Inflammatory macrophage treated with lipopolysaccharide for 1 hour (primary cell): ENCODE data around the gene TRAF6.
A peak's percentile ranks its signal among the peaks of the same experiment; 100 is the strongest.
"Not testable (repeated sequence)": the region's sequence is repeated elsewhere in the genome, so short reads cannot be mapped to it uniquely, and the experiment has no call there.

Experiments
- DNase-seq, 2 donors: peaks; one replicate each; pipeline ENCODE4 v3.0.0-alpha.2; 2020 to 2022

Gene TRAF6

DNA sequence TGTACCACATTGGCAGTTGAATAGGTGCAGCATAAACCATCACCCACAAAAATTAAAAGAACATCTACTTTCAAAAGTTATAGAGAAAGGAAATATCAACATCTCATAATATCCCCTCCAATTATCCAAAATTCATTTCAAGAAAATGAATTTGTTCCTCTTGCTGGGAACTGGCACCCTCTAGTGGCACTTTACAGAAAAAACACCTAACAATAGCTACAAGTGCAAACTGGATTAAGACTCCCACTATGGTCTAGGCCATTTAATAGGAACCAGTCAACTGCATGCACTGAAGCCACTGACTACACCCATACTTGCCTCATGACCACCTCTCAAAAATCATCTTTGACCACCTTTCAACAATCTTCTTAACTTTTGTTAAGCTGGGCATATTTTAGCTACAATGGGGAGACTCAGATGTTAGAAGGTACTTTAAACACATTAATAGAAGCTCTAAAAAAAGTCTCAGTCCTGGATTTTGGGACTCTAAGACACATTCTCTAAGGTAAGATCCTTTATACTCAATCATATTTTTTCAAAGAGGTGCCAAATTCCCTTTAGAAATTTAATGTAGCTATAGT lies 17.3 kb downstream of the TRAF6 start:
- DNase-seq = peak; percentile 35 to 69

DNA sequence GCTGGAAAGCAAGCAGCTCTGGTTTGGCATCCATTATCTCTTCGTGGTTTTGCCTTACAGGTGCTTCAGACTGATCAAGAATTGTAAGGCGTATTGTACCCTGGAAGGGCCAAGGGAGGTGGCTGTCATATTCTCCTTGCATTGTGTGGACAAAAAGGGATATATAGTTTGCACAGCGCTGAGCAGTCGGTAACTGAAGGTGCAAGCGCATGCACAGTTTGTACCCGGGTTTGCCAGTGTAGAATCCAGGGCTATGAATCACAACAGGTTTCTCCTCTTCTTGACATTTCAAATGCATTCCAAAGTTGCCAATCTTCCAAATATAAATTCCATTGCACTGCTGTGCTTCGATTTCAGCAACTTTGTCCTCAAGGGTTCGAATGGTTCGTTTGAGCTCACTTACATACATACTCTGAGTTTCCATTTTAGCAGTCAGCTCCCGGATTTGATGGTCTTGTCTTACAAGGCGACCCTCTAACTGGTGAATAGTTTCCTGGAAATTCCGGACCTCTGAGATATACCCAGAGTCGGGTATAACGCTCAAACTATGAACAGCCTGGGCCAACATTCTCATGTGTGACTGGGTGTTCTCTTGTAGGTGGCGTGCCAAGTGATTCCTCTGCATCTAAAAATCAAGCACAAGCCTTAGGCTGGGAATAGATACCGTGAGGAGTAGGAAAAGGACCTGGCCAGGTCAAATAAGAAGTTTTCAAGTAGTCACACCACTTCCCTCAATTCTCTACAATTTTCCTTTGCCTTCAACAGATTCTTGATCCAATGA lies 19.9 kb downstream of the TRAF6 start:
- no peak for DNase-seq

DNA sequence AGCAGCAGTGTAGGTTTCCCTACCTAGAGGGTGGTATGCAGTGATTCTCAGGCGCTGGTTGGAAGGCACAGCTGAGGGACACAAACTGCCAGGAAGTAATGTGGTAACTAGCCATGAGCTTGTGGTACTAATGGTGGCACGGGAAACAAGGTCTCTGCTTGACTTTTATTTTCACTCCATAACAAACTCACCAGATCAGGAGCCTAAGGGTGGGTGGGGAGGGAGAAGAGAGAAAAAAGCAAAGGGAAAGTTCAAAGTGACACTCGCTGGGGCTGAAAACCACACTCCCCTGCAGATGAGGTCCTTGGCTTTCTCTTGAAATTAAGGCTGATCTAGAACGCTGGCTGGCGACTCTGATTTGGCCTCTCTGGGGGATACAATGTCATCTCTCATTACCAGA lies 22.0 kb downstream of the TRAF6 start:
- DNase-seq = no peak

- DNase-seq = peak in 1 of 2 donors; percentile 39
These were observed 22.5 kb downstream of the TRAF6 start for GRCh38 chr11:36487619-36488018.

GRCh38 chr11:36485298-36486002 lies 24.6 kb downstream of the TRAF6 start:
- DNase-seq = peak in 1 of 2 donors; percentile 30

- not testable (repeated sequence) for DNase-seq
These were observed 27.0 kb downstream of the TRAF6 start for GRCh38 chr11:36483042-36483441.

DNA sequence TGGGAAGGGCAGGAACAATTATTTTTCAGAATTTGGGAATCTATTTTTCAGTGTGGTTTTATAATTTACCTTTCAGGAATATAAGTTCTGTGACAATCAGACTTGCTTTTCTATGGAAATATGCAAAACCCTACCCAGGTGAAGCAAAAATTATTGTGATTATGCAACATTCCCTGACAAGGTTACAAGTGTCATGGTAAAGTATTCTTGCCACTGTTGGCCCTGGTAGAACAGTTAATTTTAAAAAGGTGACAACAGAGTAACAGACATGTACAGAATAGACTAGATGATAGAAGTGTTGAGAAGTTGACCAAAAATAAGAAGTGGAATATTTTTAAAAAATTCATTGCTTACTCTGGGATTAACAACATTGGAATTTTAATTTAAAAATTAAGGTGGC lies 29.2 kb downstream of the TRAF6 start:
- no peak for DNase-seq

DNA sequence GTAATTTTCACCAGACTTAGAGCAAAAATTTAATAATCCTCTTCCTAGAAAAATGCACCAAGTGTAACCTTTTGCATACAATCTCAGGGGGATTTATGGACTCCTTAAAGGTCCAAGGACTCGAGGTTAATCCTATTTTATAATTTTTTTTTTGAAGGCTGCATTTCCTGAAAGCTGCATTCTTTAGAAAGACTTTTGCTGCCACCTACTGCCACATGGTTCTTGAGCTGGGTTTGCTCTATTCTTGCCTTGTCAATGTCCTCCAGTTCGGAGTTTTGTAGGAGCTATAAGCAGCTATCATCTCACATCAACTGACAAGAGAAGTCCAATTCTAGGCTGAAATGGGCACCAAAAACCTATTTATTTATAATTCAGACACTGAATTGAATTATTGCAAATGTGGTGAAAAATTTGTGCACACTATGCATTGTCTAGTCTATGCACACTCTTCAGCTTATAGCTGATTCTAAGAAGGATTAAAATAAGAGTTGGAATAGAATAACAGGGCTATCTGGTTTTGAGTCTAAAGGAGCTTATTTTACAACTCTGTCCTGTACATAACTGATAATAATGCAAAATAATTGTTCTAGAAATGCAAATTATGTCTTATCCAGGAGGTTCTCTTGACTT lies 31.3 kb downstream of the TRAF6 start:
- DNase-seq = peak; percentile 24 to 81

- DNase-seq = no peak
These were observed 34.9 kb downstream of the TRAF6 start for GRCh38 chr11:36475192-36475591.

DNA sequence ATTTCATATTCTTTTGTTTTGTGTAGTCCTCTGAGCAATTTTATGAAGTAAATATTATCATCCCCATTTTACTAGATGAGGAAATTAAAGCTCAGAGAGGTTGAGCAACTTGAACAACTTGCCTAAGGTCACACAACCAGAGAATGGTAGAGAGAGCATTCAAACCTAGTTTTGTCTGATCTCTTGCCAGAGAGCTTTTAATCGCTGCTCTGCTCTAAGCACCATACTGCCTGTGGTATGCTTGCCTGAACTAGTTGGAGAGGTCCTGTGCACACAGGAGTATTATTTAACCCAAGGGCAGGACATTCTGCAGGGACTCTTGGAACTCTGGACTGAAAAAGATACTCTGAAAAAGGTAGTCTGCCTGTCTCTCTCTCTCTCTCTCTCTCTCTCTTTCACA lies 38.5 kb downstream of the TRAF6 start:
- DNase-seq = peak; percentile 15 to 20

- DNase-seq = no peak
These were observed 39.9 kb downstream of the TRAF6 start for GRCh38 chr11:36469881-36470802.

GRCh38 chr11:36469063-36469462 lies 41.0 kb downstream of the TRAF6 start:
- DNase-seq = no peak

DNA sequence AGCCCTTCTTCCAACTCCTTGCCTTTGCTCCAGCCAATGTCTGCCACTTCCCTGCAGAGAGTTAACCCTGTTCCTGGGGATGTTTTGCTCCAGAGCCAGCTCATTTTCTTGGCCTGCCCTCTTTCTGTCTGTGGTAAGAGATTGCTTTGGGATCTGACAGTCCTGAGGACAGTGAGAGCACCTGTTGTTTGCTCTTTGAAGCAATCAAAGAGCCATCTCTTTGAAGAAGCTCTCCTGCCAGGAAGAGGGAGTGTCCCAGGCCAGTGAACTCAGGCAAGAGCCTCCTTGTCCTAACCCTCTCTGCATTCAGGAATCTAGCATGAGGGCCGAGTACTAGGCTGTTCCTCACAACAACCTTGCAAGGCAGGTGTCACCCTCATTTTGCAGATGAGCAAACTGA lies 42.2 kb downstream of the TRAF6 start:
- no peak for DNase-seq

DNA sequence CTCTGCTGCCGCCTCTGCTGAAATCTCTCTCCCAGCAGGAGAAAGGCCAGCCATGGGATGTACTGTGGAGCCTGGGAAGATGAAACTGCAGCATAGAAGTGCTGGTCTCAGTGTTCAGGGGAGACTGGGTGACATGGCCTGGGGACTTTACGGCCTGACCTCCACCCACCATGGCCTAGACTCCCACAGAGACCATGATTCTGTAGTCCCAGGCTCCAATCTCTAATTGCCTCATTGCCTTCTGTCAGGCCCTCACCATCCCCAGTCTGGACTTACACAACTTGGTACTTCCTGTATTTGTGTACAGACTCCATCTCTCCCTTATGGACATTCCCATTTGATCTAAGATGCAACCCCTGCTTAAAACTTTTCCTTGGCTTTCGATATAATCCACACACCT lies 43.1 kb downstream of the TRAF6 start:
- DNase-seq = peak; percentile 68 to 89

DNA sequence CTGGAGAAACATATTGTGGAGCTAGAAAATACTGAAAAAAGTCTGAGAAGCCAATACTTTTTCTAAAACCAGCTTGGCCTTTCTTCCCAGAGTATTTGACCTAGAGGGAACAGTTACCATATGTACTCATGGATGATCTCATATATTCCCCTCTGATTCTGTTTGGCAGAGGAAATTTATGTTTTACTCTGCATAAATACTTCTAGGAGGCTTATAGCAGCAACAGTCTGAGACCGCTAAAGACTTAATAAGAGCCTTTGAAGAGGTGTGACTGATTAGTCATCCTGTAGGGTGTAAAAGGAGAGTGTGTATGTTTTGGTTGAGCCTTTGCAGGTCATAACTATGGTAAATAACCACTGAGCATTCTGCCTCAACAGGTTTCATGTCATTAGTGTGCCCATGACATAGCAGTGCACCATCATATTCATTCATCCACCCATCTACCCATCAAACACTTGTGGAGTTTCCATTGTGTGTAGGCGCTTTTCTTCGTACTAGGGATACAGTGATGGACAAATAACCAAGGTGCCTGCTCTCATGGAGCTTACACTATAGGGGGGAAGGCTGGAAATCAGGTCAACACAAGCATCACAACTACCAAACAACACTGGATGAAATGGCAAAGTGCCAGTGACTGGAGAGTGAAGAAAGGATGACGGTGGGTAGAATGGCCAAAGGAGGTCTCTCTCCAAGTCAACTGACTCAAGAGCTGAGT lies 44.5 kb downstream of the TRAF6 start:
- no peak for DNase-seq

- no peak for DNase-seq
These were observed 45.4 kb downstream of the TRAF6 start for GRCh38 chr11:36464720-36465119.

GRCh38 chr11:36463781-36464180 lies 46.3 kb downstream of the TRAF6 start:
- no peak for DNase-seq

DNA sequence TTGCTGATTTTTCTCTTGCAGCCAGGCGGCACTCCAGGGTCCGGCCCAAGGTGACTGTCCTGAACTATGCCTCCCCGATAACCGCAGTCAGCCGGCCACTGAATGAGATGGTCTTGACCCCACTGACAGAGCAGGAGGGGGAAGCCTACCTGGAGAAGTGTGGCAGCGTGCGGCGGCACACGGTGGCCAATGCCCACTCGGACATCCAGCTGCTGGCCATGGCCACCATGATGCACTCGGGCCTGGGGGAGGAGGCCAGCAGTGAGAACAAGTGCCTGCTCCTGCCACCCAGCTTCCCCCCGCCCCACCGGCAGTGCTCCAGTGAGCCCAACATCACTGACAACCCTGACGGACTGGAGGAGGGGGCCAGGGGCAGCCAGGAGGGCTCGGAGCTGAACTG lies 47.8 kb downstream of the TRAF6 start:
- no peak for DNase-seq

DNA sequence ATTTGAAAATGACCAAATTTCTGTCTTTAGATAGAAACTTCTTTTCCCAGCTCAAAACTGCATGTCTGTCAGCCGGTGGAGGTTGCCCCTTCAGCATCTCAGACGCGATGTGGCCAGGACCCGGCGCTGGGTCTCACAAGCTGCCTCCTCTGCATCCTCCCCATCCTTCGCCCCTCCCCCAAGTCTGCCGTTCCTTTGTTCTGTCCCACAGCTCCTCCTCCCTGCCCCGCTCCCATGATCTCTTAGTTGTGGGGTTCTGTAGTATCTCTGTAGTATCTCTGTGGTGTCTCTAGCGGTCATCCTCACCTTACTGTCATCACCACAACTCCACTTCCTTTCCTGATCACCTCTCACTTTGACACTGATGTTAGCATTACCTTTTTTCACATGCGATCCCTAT lies 49.9 kb downstream of the TRAF6 start:
- no peak for DNase-seq

DNA sequence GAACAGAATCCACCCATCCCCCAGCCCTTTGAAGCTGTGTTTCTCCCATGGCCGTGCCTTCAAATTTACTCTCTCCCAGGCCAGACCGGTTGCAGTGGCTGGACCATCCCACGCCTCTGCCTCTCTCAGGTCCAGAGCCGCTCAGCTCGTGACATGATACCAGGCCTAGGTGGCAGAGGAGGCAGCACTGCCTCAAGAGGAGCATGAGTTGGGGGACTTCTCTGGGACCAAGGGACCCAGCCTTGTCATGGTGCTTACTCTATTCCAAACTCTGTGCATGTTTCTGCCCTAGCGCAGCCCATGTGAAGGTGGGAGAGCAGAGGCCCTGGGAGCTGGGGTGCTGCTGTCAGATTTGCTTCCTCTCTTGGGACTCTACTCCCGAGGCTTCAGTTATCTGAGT lies 51.0 kb downstream of the TRAF6 start:
- no peak for DNase-seq

GRCh38 chr11:36458129-36458915 lies 51.8 kb downstream of the TRAF6 start:
- no peak for DNase-seq
